ENCODE measurements around the gene AP5B1. TPM values are rescaled to one million over a fixed set of nuclear protein-coding genes. Genes with fewer than 3 reads are reported as not detected.

Gene AP5B1
- polyA plus RNA-seq, 1 experiment: 7.5 TPM

DNA sequence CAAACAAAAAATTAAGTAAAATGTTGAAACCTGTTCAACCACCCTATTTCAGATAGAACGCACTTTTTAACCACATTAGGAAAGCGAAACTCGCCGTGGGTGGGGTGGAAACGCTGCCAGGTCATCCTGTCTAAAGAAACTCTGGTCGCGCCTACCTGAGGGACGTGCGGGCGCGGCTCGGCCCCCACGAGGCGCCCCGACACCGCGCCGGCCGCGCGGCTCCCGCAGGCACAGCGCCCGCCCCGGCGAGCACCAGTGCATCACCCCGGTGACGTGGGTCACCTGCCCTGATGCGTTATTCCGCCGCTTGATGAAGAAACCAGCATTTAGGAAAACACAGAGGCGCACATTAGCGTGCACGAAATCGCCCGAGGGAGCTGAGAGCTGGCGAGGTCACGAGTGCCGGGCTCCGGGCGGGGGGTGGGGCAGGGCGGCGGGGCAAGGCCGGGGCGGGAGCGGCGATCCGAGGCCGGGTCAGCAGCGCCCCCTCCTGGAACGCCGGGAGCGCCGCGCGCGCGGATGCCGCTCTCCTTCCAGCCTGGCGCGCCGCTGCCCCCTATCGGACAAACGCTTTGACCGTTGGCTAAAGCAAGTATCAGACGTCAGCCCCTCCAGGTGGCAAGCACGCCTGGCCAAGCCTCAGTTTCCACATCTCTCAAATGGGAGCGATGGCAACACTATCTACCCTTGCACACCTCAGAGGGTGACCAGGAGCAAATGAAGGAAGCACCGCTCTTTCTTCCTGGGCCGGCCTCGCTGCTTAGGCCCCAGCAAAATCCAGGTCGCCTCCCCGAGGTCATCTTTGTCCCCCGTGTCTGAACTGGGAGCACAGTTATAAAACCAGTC, 37.3 kb upstream of the AP5B1 start:
- ChIA-PET POLR2A (interaction anchor here (0.6 kb wide), 2 partner anchors 106 to 1055 kb away, joined by 3 to 4 read pairs; partner anchors contain the start of gene KAT5), CTCF (interaction anchor here (0.7 to 4.5 kb wide), 41 partner anchors 10 to 243 kb away, joined by 3 to 43 read pairs (median 4); partner anchors contain the start of genes AP5B1, KAT5, MUS81 and PCNX3)
- Histone ChIP-seq H3K36me3 (ENCODE audit: control insufficient read depth, insufficient read depth, low read length) (no peaks in the 10 kb centered on the region), H3K27me3 (ENCODE audit: control insufficient read depth, insufficient read depth, low read length) (no peaks in the 10 kb centered on the region), H3K4me3 (ENCODE audit: low read depth, low read length) (peak overlapping the region; percentile 58)
- no peak for DNase-seq (ENCODE audit: low read depth)
- TF ChIP-seq, protein P1, sequence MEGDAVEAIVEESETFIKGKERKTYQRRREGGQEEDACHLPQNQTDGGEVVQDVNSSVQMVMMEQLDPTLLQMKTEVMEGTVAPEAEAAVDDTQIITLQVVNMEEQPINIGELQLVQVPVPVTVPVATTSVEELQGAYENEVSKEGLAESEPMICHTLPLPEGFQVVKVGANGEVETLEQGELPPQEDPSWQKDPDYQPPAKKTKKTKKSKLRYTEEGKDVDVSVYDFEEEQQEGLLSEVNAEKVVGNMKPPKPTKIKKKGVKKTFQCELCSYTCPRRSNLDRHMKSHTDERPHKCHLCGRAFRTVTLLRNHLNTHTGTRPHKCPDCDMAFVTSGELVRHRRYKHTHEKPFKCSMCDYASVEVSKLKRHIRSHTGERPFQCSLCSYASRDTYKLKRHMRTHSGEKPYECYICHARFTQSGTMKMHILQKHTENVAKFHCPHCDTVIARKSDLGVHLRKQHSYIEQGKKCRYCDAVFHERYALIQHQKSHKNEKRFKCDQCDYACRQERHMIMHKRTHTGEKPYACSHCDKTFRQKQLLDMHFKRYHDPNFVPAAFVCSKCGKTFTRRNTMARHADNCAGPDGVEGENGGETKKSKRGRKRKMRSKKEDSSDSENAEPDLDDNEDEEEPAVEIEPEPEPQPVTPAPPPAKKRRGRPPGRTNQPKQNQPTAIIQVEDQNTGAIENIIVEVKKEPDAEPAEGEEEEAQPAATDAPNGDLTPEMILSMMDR (IDR thresholded peaks at IDR 0.05; ENCODE audit: insufficient read depth, low read depth, low read length): peak; percentile 93

DNA sequence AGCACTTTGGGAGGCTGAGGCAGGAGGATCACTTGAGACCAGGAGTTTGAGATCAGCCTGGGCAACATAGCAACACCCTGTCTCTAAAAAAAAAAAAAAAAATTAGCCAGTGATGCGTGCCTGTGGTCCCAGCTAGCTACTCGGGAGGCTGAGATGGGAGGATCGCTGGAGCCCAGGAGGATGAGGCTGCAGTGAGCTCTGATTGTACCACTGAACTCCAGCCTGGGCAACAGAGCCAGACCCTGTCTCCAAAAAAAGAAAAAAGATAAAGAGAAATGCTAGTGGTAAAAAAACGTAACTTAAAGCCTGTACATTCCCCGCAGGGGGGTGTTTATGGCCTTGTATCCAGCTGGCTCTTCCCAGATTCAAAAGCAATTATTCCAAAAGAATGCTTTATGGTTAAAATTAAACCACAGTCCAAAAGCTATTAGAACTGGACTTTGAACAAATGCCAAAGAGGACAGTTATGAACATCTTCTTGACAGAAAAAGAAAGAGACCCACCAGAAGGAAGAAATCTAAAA, 36.6 kb upstream of the AP5B1 start:
- POLR2A ChIA-PET: interaction anchor here (0.6 kb wide), 2 partner anchors 105 to 1054 kb away, joined by 3 to 4 read pairs; partner anchors contain the start of gene KAT5
- no peaks in the 10 kb centered on the region for H3K27me3 ChIP-seq (ENCODE audit: control insufficient read depth, insufficient read depth, low read length)
- peak overlapping the region; percentile 58 for H3K4me3 ChIP-seq (ENCODE audit: low read depth, low read length)
- no peaks in the 10 kb centered on the region for H3K36me3 ChIP-seq (ENCODE audit: control insufficient read depth, insufficient read depth, low read length)
- TF ChIP-seq, protein P1 (IDR thresholded peaks at IDR 0.05; ENCODE audit: insufficient read depth, low read depth, low read length): no peak
- DNase-seq (ENCODE audit: low read depth): no peak
- CTCF ChIA-PET: interaction anchor here (0.7 to 4.5 kb wide), 33 partner anchors 9 to 242 kb away, joined by 3 to 43 read pairs (median 4); partner anchors contain the start of genes AP5B1, KAT5, MUS81 and PCNX3

DNA sequence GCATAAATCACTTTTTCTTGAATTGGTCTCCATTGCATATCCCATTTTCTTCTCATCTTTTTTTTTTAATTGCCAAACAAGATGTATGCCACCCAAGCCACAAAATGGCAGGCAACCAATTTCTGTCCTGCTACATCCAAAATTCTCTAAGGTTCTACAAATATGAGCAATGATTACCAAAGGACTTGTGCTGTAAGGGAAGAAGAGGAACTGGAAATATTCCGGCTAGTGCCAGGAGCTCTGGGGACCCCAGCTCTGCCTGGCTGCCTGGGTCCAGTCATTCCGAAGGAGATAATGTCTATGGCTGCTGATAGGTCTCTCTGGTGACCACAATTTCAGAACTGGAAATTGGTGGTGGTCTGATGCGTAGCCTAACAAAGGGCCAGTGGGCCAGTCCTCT, 35.9 kb upstream of the AP5B1 start:
- H3K4me3 ChIP-seq (ENCODE audit: low read depth, low read length): no peak overlapping the region
- DNase-seq (ENCODE audit: low read depth): no peak
- ChIA-PET POLR2A (no interaction called here), CTCF (interaction anchor here (0.7 to 4.5 kb wide), 20 partner anchors 9 to 359 kb away, joined by 3 to 43 read pairs (median 4); partner anchors contain the start of genes AP5B1, KAT5, MAP3K11 and MUS81)
- H3K36me3 ChIP-seq (ENCODE audit: control insufficient read depth, insufficient read depth, low read length): no peaks in the 10 kb centered on the region
- H3K27me3 ChIP-seq (ENCODE audit: control insufficient read depth, insufficient read depth, low read length): peaks cover 1% of the 10 kb centered on the region; the same call in 1 of the 2 replicates
- TF ChIP-seq, protein P1 (IDR thresholded peaks at IDR 0.05; ENCODE audit: insufficient read depth, low read depth, low read length): no peak

DNA sequence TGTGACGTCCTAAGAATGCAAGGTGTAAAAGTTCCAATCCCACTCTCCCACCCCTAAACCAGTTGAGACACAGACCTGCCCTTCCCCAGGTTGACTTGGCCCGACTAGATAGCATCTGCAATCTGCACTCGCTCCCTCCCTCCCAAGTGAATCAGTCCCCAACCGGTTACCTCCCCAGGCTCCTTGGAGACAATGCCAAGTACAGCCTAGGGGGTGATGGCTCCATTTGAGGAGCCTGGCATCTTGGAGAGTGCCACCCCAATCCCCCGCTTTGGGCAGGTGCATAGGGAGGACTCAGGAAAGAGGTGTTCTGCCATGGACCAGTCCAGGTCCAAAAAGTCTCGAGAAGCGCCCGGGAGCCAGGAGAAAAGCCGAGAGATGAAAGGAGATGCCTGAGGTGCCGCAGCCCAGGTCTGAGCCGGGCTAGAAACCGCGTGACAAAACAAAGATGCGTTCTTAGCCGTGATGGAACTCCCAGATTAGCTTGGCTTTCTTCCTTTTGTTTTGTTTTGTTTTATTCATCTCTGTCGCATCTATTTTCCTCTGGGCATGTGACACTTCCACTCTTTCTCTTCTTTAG, 34.3 kb upstream of the AP5B1 start:
- Histone ChIP-seq H3K36me3 (ENCODE audit: control insufficient read depth, insufficient read depth, low read length) (no peaks in the 10 kb centered on the region), H3K4me3 (ENCODE audit: low read depth, low read length) (no peak overlapping the region), H3K27me3 (ENCODE audit: control insufficient read depth, insufficient read depth, low read length) (peaks cover 2% of the 10 kb centered on the region; the same call in 1 of the 2 replicates)
- no peak for DNase-seq (ENCODE audit: low read depth)
- ChIA-PET CTCF (interaction anchor here (0.6 to 4.5 kb wide), 7 partner anchors 16 to 110 kb away, joined by 3 to 43 read pairs (median 5); partner anchors contain the start of genes AP5B1 and KAT5), POLR2A (no interaction called here)
- TF ChIP-seq, protein P1 (IDR thresholded peaks at IDR 0.05; ENCODE audit: insufficient read depth, low read depth, low read length): no peak

Measured in BJ (cell line).